PC-3 (cell line): ENCODE results near the gene DCD. TPM values are rescaled to one million over a fixed set of nuclear protein-coding genes. Genes with fewer than 3 reads are reported as not detected.

Experiments used
- ATAC-seq: fragments of 200-7000 bp; cut with Tn5 transposase; 2 replicates; pipeline ENCODE4 v1.9.1; 2020; ENCODE audit warnings: mild to moderate bottlenecking, moderate library complexity
- BruUV-seq: library from RNA; stranded (reverse); fragments of 400-500 nt; replicated peaks from 2 replicates; lab custom pipeline; 2021; lab: Mats Ljungman, UMichigan
- CTCF ChIA-PET: fragments of 300-600 bp; sonication (Branson Sonifier 250); formaldehyde crosslinking; loops from one replicate; lab custom pipeline; 2022; ENCODE audit warnings: antibody characterized with exemption; lab: Charles Lee
- POLR2A ChIA-PET: fragments of 300-600 bp; sonication (Branson Sonifier 250); formaldehyde crosslinking; loops from one replicate; lab custom pipeline; 2022; ENCODE audit warnings: antibody characterized with exemption; ENCODE audit not compliant: unreplicated experiment; lab: Charles Lee
- DNase-seq: peaks from one replicate; pipeline ENCODE4 v3.0.0-alpha.2; 2015
- H2AFZ ChIP-seq: fragments of 300-600 bp; sonication (generic); 2 replicates; pipeline ENCODE4 v1.6.0; 2016; ENCODE audit warnings: antibody characterized with exemption, low read length
- H3F3A ChIP-seq: fragments of 300-600 bp; sonication (generic); one replicate; pipeline ENCODE4 v1.6.0; 2017; ENCODE audit warnings: antibody characterized with exemption, low read length, control low read depth, mild to moderate bottlenecking; ENCODE audit not compliant: unreplicated experiment
- H3K27ac ChIP-seq: fragments of 300-600 bp; sonication (generic); 2 replicates; pipeline ENCODE4 v1.5.1; 2016; ENCODE audit warnings: mild to moderate bottlenecking, low read length
- H3K27me3 ChIP-seq: fragments of 300-600 bp; sonication (generic); 2 replicates; pipeline ENCODE4 v1.6.1; 2016; ENCODE audit warnings: low read length, mixed read lengths
- H3K36me3 ChIP-seq: fragments of 300-600 bp; sonication (generic); 2 replicates; pipeline ENCODE4 v1.6.1; 2016; ENCODE audit warnings: low read depth, mixed run types, low read length, mixed read lengths
- H3K4me1 ChIP-seq: fragments of 300-600 bp; sonication (generic); 2 replicates; pipeline ENCODE4 v1.5.1; 2016; ENCODE audit warnings: low read length; ENCODE audit not compliant: insufficient read depth
- H3K4me2 ChIP-seq: fragments of 300-600 bp; sonication (generic); 2 replicates; pipeline ENCODE4 v1.6.0; 2016; ENCODE audit warnings: low read length
- H3K4me3 ChIP-seq: fragments of 300-600 bp; sonication (generic); 2 replicates; pipeline ENCODE4 v1.5.1; 2016; ENCODE audit warnings: mild to moderate bottlenecking, low read length, mixed read lengths
- H3K79me2 ChIP-seq: fragments of 300-600 bp; sonication (generic); 2 replicates; pipeline ENCODE4 v1.6.1; 2017; ENCODE audit warnings: low read length, mixed read lengths
- H3K9ac ChIP-seq: fragments of 300-600 bp; sonication (generic); 2 replicates; pipeline ENCODE4 v1.6.0; 2016; ENCODE audit warnings: mild to moderate bottlenecking, low read length
- H3K9me2 ChIP-seq: fragments of 300-600 bp; sonication (generic); replicated peaks from 2 replicates; pipeline ENCODE4 v1.6.1; 2016; ENCODE audit warnings: mixed run types, low read length, mixed read lengths
- H3K9me3 ChIP-seq: fragments of 300-600 bp; sonication (generic); 2 replicates; pipeline ENCODE4 v1.6.1; 2016; ENCODE audit warnings: low read length, mixed read lengths
- H4K20me1 ChIP-seq: fragments of 300-600 bp; sonication (generic); 2 replicates; pipeline ENCODE4 v1.6.1; 2016; ENCODE audit warnings: low read length, mixed read lengths
- EZH2 ChIP-seq: fragments of 300-600 bp; sonication (generic); IDR thresholded peaks from one replicate; pipeline ENCODE4 v1.6.1; 2017; ENCODE audit warnings: antibody characterized with exemption, mild to moderate bottlenecking, low read length; ENCODE audit not compliant: unreplicated experiment
- EZH2phosphoT487 ChIP-seq: fragments of 300-600 bp; sonication (generic); IDR thresholded peaks from 2 replicates; pipeline ENCODE4 v1.6.1; 2018; ENCODE audit warnings: mild to moderate bottlenecking, antibody characterized with exemption, low read length, borderline replicate concordance
- intact Hi-C: fragments of 100-400 bp; cut with micrococcal nuclease; formaldehyde crosslinking; loops from 2 replicates; pipeline ENCODE4 v1.9.0; 2023
- total RNA-seq: library from RNA; depleted of rRNA; stranded (reverse); fragments of >200 nt; gene quantifications from 2 replicates; pipeline ENCODE4 v1.2.3, GENCODE V29; 2014
- TF ChIP-seq, protein P1 (sequence below): fragments of 300-600 bp; sonication (generic); conservative IDR thresholded peaks from 2 replicates; pipeline ENCODE4 v1.5.1; 2017; ENCODE audit warnings: antibody characterized with exemption, low read depth, mild to moderate bottlenecking, low read length

Gene DCD
- total RNA-seq, 1 experiment from 2014 or later: not detected

DNA sequence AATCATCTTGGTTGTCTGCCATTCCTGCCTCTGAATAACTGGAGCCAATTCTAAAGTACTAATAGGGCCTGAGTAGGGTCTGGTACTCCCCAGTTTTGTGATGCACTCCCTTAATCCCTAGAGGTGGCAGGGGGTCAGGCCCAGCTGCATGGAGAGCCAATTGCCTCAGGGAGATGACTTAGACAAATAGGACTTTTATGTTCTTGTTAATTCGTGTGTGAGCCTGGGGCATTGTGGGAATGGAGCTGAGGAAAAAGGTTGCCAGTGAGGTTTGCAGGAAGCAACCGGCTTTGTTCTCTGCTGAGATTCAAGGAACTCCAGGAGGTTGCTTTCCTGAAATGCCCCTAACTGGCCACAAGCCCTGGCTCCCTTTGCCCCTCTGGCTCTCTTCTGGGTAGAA lies 6.8 kb upstream of the DCD start:
- Histone ChIP-seq H3K4me2 (no peak overlapping the region), H3K9me2 (no peaks in the 10 kb centered on the region), H3F3A (no peaks in the 10 kb centered on the region), H3K36me3 (no peaks in the 10 kb centered on the region), H3K9me3 (no peaks in the 10 kb centered on the region), H3K27ac (no peak overlapping the region), H3K4me1 (no peaks in the 10 kb centered on the region), H2AFZ (no peak overlapping the region), H3K27me3 (peaks cover 73% of the 10 kb centered on the region), H3K9ac (no peak overlapping the region), H3K79me2 (no peaks in the 10 kb centered on the region), H4K20me1 (no peaks in the 10 kb centered on the region), H3K4me3 (no peak overlapping the region)
- ATAC-seq (no peak), DNase-seq (no peak)
- TF ChIP-seq EZH2: no peak
- TF ChIP-seq, protein P1, sequence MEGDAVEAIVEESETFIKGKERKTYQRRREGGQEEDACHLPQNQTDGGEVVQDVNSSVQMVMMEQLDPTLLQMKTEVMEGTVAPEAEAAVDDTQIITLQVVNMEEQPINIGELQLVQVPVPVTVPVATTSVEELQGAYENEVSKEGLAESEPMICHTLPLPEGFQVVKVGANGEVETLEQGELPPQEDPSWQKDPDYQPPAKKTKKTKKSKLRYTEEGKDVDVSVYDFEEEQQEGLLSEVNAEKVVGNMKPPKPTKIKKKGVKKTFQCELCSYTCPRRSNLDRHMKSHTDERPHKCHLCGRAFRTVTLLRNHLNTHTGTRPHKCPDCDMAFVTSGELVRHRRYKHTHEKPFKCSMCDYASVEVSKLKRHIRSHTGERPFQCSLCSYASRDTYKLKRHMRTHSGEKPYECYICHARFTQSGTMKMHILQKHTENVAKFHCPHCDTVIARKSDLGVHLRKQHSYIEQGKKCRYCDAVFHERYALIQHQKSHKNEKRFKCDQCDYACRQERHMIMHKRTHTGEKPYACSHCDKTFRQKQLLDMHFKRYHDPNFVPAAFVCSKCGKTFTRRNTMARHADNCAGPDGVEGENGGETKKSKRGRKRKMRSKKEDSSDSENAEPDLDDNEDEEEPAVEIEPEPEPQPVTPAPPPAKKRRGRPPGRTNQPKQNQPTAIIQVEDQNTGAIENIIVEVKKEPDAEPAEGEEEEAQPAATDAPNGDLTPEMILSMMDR: no peak
- no peak for TF ChIP-seq EZH2phosphoT487
- ChIA-PET CTCF (no interaction called here), POLR2A (no interaction called here)
- BruUV-seq: no TSS peak
- intact Hi-C loops: no loop called here

DNA sequence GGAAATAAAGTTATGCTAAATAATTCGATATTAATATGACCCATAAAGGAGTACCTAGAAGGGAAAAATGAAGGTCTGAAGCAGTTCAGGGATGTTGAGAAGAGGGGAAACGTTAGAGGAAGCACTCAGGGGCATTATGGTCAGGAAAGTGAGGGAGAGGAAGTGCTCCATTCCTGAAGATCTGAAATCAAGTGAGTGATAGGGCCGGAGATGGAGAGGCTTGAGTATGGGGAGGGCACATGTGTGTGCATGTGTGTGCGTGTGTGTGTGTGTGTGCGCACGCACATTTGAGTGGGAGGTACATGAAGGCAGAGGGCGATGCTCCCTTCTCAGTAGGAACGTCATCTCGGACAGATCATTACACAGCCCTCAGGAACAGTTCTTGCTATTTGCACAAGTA lies 4.9 kb upstream of the DCD start:
- Histone ChIP-seq H3K4me2 (no peak overlapping the region), H3K9me3 (no peaks in the 10 kb centered on the region), H3F3A (no peaks in the 10 kb centered on the region), H4K20me1 (no peaks in the 10 kb centered on the region), H3K79me2 (no peaks in the 10 kb centered on the region), H3K4me3 (no peak overlapping the region), H3K27me3 (peaks cover 59% of the 10 kb centered on the region), H3K27ac (no peak overlapping the region), H3K9ac (no peak overlapping the region), H2AFZ (no peak overlapping the region), H3K36me3 (no peaks in the 10 kb centered on the region), H3K4me1 (no peaks in the 10 kb centered on the region), H3K9me2 (no peaks in the 10 kb centered on the region)
- TF ChIP-seq EZH2phosphoT487 (no peak), EZH2 (no peak)
- TF ChIP-seq, protein P1: no peak
- BruUV-seq: no TSS peak
- intact Hi-C loops: no loop called here
- ChIA-PET CTCF (no interaction called here), POLR2A (no interaction called here)
- ATAC-seq (no peak), DNase-seq (no peak)

DNA sequence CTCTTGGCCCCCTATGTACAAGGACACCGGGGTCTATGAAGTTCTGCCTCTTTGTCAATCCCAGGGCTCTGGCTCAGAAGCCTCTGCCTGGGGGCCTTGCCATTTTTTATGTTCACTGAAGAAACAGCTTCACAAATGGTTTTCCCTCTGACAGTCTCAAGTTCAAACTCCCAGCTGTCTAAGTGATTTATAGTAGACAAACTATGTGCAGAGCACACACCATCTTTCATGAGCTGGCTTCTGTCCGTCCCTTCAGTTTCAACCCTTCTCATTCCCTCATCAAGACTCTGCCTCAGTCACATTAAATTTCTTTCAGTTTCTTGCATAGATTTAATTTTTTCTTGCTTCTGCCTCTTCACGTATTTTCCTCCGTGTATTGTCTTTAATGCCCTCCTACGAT lies 2.7 kb upstream of the DCD start:
- ChIA-PET CTCF (no interaction called here), POLR2A (no interaction called here)
- Histone ChIP-seq H3K36me3 (no peaks in the 10 kb centered on the region), H4K20me1 (no peaks in the 10 kb centered on the region), H3K9me2 (no peaks in the 10 kb centered on the region), H3K4me2 (no peak overlapping the region), H3K27me3 (peaks cover 59% of the 10 kb centered on the region), H3K4me3 (no peak overlapping the region), H3K79me2 (no peaks in the 10 kb centered on the region), H2AFZ (no peak overlapping the region), H3F3A (no peaks in the 10 kb centered on the region), H3K27ac (no peak overlapping the region), H3K4me1 (no peaks in the 10 kb centered on the region), H3K9me3 (no peaks in the 10 kb centered on the region), H3K9ac (no peak overlapping the region)
- ATAC-seq (no peak), DNase-seq (no peak)
- no TSS peak for BruUV-seq
- intact Hi-C loops: no loop called here
- no peak for TF ChIP-seq EZH2
